ENCODE results near the gene RMI2.

The RMI2 gene

GRCh38 chr16:11398851-11399250, 53.6 kb downstream of the RMI2 start:
- no peak for TF ChIP-seq CTCF (IDR thresholded peaks at IDR 0.05; ENCODE audit: extremely low read depth, missing control alignments)
- DNase-seq (ENCODE audit: low spot score): no peak

- no peak for TF ChIP-seq CTCF (IDR thresholded peaks at IDR 0.05; ENCODE audit: extremely low read depth, missing control alignments)
- no peak for DNase-seq (ENCODE audit: low spot score)
Measured at GRCh38 chr16:11399261-11399831, 54.1 kb downstream of the RMI2 start.

- DNase-seq (ENCODE audit: low spot score): no peak
- no peak for TF ChIP-seq CTCF (IDR thresholded peaks at IDR 0.05; ENCODE audit: extremely low read depth, missing control alignments)
Measured at GRCh38 chr16:11400076-11400475, 54.8 kb downstream of the RMI2 start.
